Naive thymus-derived CD8-positive, alpha-beta T cell (primary cell): ENCODE measurements around the gene THUMPD1. TPM values are rescaled to one million over a fixed set of nuclear protein-coding genes. Genes with fewer than 3 reads are reported as not detected.
"Not testable (repeated sequence)": the region's sequence is repeated elsewhere in the genome, so short reads cannot be mapped to it uniquely, and the experiment has no call there.

Source experiments
- ATAC-seq, 2 donors: fragments of 150-1000 bp; cut with Tn5 transposase in 1 of 2; sonication (Bioruptor Pico), chemical (Tn5 transposase) in 1 of 2; 1 replicate in 1 of 2; 2 replicates in 1 of 2; pipeline ENCODE4 v1.10.0; 2021; ENCODE audit warnings: mild to moderate bottlenecking in 2 of 2, moderate library complexity in 2 of 2
- POLR2A ChIA-PET: fragments of 350-600 bp; sonication (Branson Sonifier 250); formaldehyde crosslinking; loops from one replicate; lab custom pipeline; 2021; ENCODE audit warnings: antibody characterized with exemption; lab: Charles Lee
- DNase-seq, 10 donors: peaks; one replicate each; pipeline versions ENCODE4 v3.0.0 to v3.0.0-alpha.2; 2020 to 2022
- H3K27ac Mint-ChIP-seq, 10 donors: one replicate each; pipeline ENCODE4 v1.8.0; 2020 to 2022; ENCODE audit warnings: mild to moderate bottlenecking in 10 of 10, mixed read lengths in 10 of 10, moderate library complexity in 4 of 10, inconsistent platforms in 1 of 10
- H3K27me3 Mint-ChIP-seq, 5 donors: one replicate each; pipeline ENCODE4 v1.8.0; 2021 to 2022; ENCODE audit warnings: mixed read lengths in 5 of 5
- H3K36me3 Mint-ChIP-seq, 3 donors: one replicate each; pipeline ENCODE4 v1.8.0; 2020 to 2022; ENCODE audit warnings: mixed read lengths in 3 of 3, mild to moderate bottlenecking in 2 of 3, inconsistent platforms in 1 of 3
- H3K4me1 Mint-ChIP-seq, 4 donors: one replicate each; pipeline ENCODE4 v1.8.0; 2021 to 2022; ENCODE audit warnings: mixed read lengths in 4 of 4
- H3K4me3 Mint-ChIP-seq, 10 donors: one replicate each; pipeline ENCODE4 v1.8.0; 2020 to 2022; ENCODE audit warnings: mild to moderate bottlenecking in 10 of 10, mixed read lengths in 10 of 10, moderate library complexity in 6 of 10, inconsistent platforms in 1 of 10
- H3K9me3 Mint-ChIP-seq, 9 donors: one replicate each; pipeline ENCODE4 v1.8.0; 2020 to 2022; ENCODE audit warnings: mixed read lengths in 9 of 9, mild to moderate bottlenecking in 3 of 9, inconsistent platforms in 1 of 9, moderate library complexity in 1 of 9
- polyA plus RNA-seq, 3 donors: library from polyadenylated mRNA; unstranded; fragments of 300-500 nt; fragmentation: Illumina TruSeq; gene quantifications; one replicate each; pipeline ENCODE4 v1.2.3, GENCODE V29; 2021
- total RNA-seq, 8 experiments: library from RNA in 2 of 8; stranded (reverse) in 2 of 8; gene quantifications; one replicate each; pipeline ENCODE4 v1.2.3 and lab custom pipeline; 2021 to 2026

THUMPD1 gene
- total and polyA plus RNA-seq, 5 experiments from 2014 or later = 63.8 to 83.3 (median 74.2) TPM

DNA sequence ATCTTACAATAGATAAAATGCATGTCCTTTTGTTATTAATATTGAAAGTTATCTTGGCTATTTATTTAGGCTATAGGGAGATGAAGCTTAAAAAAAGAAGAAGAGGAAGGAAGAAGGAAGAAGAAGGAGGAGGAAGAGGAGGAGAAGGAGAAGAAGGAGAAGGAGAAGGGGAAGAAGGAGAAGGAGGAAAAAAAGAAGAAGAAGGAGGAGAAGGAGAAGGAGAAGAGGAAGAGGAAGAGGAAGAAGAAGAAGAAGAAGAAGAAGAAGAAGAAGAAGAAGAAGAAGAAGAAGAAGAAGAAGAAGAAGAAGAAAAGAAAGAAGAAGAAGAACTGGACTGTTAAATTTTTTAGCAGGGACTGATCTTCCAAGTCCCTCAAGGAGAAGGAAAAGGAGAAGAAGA is 23.9 kb downstream of the THUMPD1 start:
- H3K4me3 Mint-ChIP-seq, POLR2A ChIA-PET, H3K27ac Mint-ChIP-seq, H3K9me3 Mint-ChIP-seq, H3K4me1 Mint-ChIP-seq, H3K27me3 Mint-ChIP-seq, DNase-seq, ATAC-seq: not testable (repeated sequence)
- H3K36me3 Mint-ChIP-seq = peaks cover 0 to 13% (median 5%) of the 10 kb centered on the region in 3 donors

DNA sequence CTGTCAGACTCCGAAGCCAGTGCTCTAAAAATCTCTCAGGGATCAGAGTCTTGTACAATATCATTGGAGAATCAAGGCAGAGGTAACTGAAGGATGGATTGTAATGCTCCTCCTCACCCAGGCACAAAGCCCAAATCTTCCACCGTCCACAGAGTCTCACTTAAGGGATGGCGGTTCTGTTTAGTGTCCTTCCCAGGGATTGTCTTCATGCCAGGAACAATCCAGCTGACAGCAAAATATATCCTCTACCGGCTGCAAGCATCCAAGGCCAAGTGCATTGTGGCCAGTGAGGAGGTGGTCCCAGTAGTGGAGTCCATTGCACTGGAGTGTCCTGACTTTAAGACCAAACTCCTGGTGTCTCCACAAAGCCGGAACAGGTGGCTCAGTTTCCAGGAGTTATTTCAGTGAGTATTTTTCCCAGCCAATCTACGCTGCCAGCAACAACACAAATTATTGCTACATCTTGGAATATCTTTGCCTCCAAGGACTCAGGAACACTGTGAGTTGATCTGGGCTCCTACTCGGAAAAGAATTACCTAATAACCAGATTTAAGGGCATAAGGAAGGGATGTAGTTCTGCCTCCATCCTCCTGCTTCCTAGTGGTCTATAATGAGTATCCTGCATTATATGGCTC is 30.2 kb downstream of the THUMPD1 start:
- DNase-seq (no peak), ATAC-seq (no peak)
- Mint-ChIP-seq H3K4me3 (no peak overlapping the region), H3K27ac (peak overlapping the region in 1 of 10 donors; percentile 62), H3K4me1 (no peaks in the 10 kb centered on the region), H3K36me3 (peaks cover 0 to 10% (median 5%) of the 10 kb centered on the region in 3 donors), H3K27me3 (no peaks in the 10 kb centered on the region), H3K9me3 (peaks cover 0 to 2% (median 0%) of the 10 kb centered on the region in 9 donors)
- POLR2A ChIA-PET = no interaction called here

GRCh38 chr16:20708129-20708528 is 33.5 kb downstream of the THUMPD1 start:
- peaks cover 6 to 23% (median 8%) of the 10 kb centered on the region in 3 donors for H3K36me3 Mint-ChIP-seq
- H3K4me3 Mint-ChIP-seq, H3K27ac Mint-ChIP-seq, H3K27me3 Mint-ChIP-seq, POLR2A ChIA-PET, ATAC-seq, DNase-seq, H3K9me3 Mint-ChIP-seq, H3K4me1 Mint-ChIP-seq: not testable (repeated sequence)

DNA sequence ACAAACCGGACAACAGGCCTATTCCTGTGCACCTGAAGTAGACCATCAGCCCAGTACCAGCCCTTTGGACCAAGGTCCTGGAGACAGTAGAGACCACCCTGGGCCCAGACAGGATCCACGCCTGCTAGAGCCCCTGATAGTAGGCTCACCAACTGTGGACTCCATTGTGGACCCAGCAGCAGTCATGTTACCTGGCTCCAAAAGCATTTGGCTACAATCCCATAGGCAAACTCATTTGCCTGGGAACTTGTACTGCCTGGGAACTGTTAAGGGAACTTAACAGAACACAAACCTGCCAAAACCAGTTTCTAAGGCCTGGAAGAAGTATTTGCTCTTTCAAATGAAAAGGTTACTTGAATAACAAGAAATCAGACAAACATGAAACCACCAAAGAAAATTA is 34.2 kb downstream of the THUMPD1 start:
- DNase-seq (no peak), ATAC-seq (no peak)
- Mint-ChIP-seq H3K4me1 (no peaks in the 10 kb centered on the region), H3K36me3 (peaks cover 8 to 30% (median 12%) of the 10 kb centered on the region in 3 donors), H3K27ac (no peak overlapping the region), H3K9me3 (peaks cover 0 to 12% (median 3%) of the 10 kb centered on the region in 9 donors), H3K4me3 (no peak overlapping the region), H3K27me3 (no peaks in the 10 kb centered on the region)
- POLR2A ChIA-PET = no interaction called here

- ATAC-seq, H3K4me3 Mint-ChIP-seq, H3K27me3 Mint-ChIP-seq, H3K4me1 Mint-ChIP-seq, H3K27ac Mint-ChIP-seq, DNase-seq, POLR2A ChIA-PET: not testable (repeated sequence)
- peaks cover 0 to 21% (median 5%) of the 10 kb centered on the region in 9 donors for H3K9me3 Mint-ChIP-seq
- peaks cover 8 to 32% (median 17%) of the 10 kb centered on the region in 3 donors for H3K36me3 Mint-ChIP-seq
Measured at GRCh38 chr16:20705972-20706371, 35.6 kb downstream of the THUMPD1 start.

- Mint-ChIP-seq H3K4me3 (no peak overlapping the region), H3K9me3 (peaks cover 0 to 30% (median 6%) of the 10 kb centered on the region in 9 donors), H3K36me3 (peaks cover 8 to 32% (median 17%) of the 10 kb centered on the region in 3 donors), H3K27ac (no peak overlapping the region), H3K4me1 (no peaks in the 10 kb centered on the region), H3K27me3 (peaks cover 0 to 2% (median 0%) of the 10 kb centered on the region in 5 donors)
- no peak for ATAC-seq
- POLR2A ChIA-PET = no interaction called here
- no peak for DNase-seq
Measured at GRCh38 chr16:20704281-20704680, 37.3 kb downstream of the THUMPD1 start.

DNA sequence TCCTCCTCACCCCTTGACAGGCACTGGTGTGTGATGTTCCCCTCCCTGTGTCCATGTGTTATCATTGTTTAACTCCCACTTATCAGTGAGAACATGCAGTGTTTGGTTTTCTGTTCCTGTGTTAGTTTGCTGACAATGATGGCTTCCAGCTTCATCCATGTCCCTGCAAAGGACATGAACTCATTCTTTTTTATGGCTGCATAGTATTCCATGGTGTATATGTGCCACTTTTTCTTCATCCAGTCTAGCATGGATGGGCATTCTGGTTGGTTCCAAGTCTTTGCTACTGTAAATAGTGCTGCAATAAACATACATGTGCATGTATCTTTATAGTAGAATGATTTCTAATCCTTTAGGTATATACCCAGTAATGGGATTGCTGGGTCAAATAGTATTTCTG is 39.9 kb downstream of the THUMPD1 start:
- H3K9me3 Mint-ChIP-seq = peaks cover 0 to 30% (median 6%) of the 10 kb centered on the region in 9 donors
- H3K4me1 Mint-ChIP-seq, H3K27ac Mint-ChIP-seq, H3K4me3 Mint-ChIP-seq, POLR2A ChIA-PET, ATAC-seq, DNase-seq: not testable (repeated sequence)
- peaks cover 8 to 32% (median 17%) of the 10 kb centered on the region in 3 donors for H3K36me3 Mint-ChIP-seq
- peaks cover 0 to 12% (median 7%) of the 10 kb centered on the region in 5 donors for H3K27me3 Mint-ChIP-seq

DNA sequence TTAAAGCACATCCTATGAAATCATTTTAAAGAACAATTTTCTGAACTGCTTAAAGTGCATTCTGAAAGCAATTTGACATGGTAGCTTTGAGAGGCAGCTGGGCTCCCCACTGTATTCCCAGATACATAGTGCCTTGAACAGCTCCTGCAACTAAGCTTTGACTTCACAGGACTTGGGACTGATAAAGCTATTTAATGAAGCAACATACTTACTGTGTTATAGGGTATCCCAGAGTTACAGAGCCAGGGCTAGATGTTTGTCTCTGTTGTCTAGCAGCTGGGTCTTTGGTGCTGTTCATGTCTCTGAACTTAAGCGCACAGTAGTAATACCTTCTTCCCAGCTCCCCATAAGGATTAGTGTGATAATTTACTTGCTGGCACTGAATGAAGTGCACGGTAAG is 45.0 kb downstream of the THUMPD1 start:
- no peak overlapping the region for H3K4me3 Mint-ChIP-seq
- POLR2A ChIA-PET = no interaction called here
- no peaks in the 10 kb centered on the region for H3K4me1 Mint-ChIP-seq
- peaks cover 0 to 9% (median 1%) of the 10 kb centered on the region in 9 donors for H3K9me3 Mint-ChIP-seq
- H3K36me3 Mint-ChIP-seq = no peaks in the 10 kb centered on the region
- no peak for DNase-seq
- no peak for ATAC-seq
- no peak overlapping the region for H3K27ac Mint-ChIP-seq
- peaks cover 3 to 38% (median 17%) of the 10 kb centered on the region in 5 donors for H3K27me3 Mint-ChIP-seq

GRCh38 chr16:20695024-20695423 is 46.6 kb downstream of the THUMPD1 start:
- Mint-ChIP-seq H3K27me3 (peaks cover 3 to 38% (median 14%) of the 10 kb centered on the region in 5 donors), H3K9me3 (peaks cover 0 to under 1% (median 0%) of the 10 kb centered on the region in 9 donors), H3K4me3 (no peak overlapping the region), H3K27ac (no peak overlapping the region), H3K4me1 (no peaks in the 10 kb centered on the region), H3K36me3 (no peaks in the 10 kb centered on the region)
- DNase-seq (no peak), ATAC-seq (no peak)
- POLR2A ChIA-PET = no interaction called here

DNA sequence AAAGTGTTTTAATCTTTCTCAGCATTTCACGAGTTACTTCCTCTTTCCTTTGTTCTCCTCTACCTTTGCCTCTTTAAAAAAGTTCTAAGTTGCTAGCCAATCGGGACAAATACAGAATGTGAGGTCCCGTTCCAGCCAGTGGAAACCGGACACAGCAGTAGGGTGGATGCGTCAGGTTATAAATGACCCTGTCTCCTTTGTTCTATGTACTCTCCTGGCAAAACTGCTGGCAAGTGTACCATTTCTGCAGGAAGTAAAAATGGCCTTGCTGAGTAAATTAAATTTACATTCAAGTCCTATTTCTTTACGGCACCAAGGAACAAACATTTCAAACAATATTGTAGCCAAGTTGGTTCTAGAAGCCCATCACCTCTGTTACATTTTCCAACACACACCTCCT is 47.5 kb downstream of the THUMPD1 start:
- H3K9me3 Mint-ChIP-seq, ATAC-seq, H3K4me3 Mint-ChIP-seq, H3K27ac Mint-ChIP-seq, H3K4me1 Mint-ChIP-seq, DNase-seq, H3K36me3 Mint-ChIP-seq, POLR2A ChIA-PET: not testable (repeated sequence)
- H3K27me3 Mint-ChIP-seq = peaks cover 3 to 38% (median 14%) of the 10 kb centered on the region in 5 donors

DNA sequence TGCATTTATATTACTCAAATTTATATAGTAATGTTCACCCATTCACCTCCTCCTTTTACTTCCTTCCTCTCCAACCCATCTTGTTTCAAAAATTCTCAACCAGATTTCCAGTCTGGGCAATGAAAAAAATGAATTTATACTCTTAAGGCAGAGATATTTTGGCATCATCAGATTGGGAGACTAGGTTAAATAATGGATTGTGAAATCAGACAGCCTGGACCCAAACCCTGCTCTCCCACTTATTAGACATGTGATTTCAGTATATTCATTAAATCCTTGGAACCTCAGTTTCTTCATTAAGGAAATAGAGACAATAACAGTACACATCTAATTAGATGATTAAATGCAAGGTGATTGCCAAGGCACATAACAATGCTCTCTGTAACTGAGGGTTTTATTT is 52.0 kb downstream of the THUMPD1 start:
- Mint-ChIP-seq H3K36me3 (peaks cover 0 to 7% (median 3%) of the 10 kb centered on the region in 3 donors), H3K4me3 (no peak overlapping the region), H3K4me1 (no peaks in the 10 kb centered on the region), H3K9me3 (peaks cover 0 to 26% (median 4%) of the 10 kb centered on the region in 9 donors), H3K27ac (no peak overlapping the region), H3K27me3 (peaks cover 7 to 24% (median 9%) of the 10 kb centered on the region in 5 donors)
- DNase-seq (no peak), ATAC-seq (no peak)
- POLR2A ChIA-PET = no interaction called here

- POLR2A ChIA-PET = no interaction called here
- no peaks in the 10 kb centered on the region for H3K4me1 Mint-ChIP-seq
- peaks cover 0 to 6% (median 4%) of the 10 kb centered on the region in 5 donors for H3K27me3 Mint-ChIP-seq
- H3K36me3 Mint-ChIP-seq = peaks cover 0 to 7% (median 5%) of the 10 kb centered on the region in 3 donors
- H3K9me3 Mint-ChIP-seq = peaks cover 0 to 17% (median 2%) of the 10 kb centered on the region in 9 donors
- no peak overlapping the region for H3K27ac Mint-ChIP-seq
- ATAC-seq = no peak
- DNase-seq = no peak
- H3K4me3 Mint-ChIP-seq = no peak overlapping the region
Measured at GRCh38 chr16:20683812-20684211, 57.8 kb downstream of the THUMPD1 start.
